Mucosa of rectum (tissue), 2 donors: Measurements from ENCODE around the gene MERTK.
"Not testable (repeated sequence)": the region's sequence is repeated elsewhere in the genome, so short reads cannot be mapped to it uniquely, and the experiment has no call there.

Experiments used
- H3K27ac ChIP-seq, 2 donors: one replicate each; pipeline ENCODE4 v1.7.0; 2013; ENCODE audit warnings: inconsistent platforms in 2 of 2, low read depth in 2 of 2, low read length in 2 of 2
- H3K27me3 ChIP-seq, 2 donors: one replicate each; pipeline ENCODE4 v1.7.0; 2013; ENCODE audit warnings: low read length in 2 of 2; ENCODE audit not compliant: control insufficient read depth in 2 of 2, insufficient read depth in 2 of 2
- H3K36me3 ChIP-seq, 2 donors: one replicate each; pipeline ENCODE4 v1.7.0; 2013; ENCODE audit warnings: low read length in 2 of 2; ENCODE audit not compliant: control insufficient read depth in 2 of 2, insufficient read depth in 2 of 2
- H3K4me1 ChIP-seq, 2 donors: one replicate each; pipeline ENCODE4 v1.7.0; 2013; ENCODE audit warnings: low read length in 2 of 2, mild to moderate bottlenecking in 1 of 2; ENCODE audit not compliant: control insufficient read depth in 2 of 2, insufficient read depth in 2 of 2
- H3K4me3 ChIP-seq, 2 donors: one replicate each; pipeline ENCODE4 v1.7.0; 2013; ENCODE audit warnings: low read length in 2 of 2
- H3K9ac ChIP-seq, 2 donors: one replicate each; pipeline ENCODE4 v1.7.0; 2013; ENCODE audit warnings: low read length in 2 of 2, low read depth in 1 of 2, mild to moderate bottlenecking in 1 of 2
- H3K9me3 ChIP-seq, 2 donors: one replicate each; pipeline ENCODE4 v1.7.0; 2013; ENCODE audit warnings: low read length in 2 of 2; ENCODE audit not compliant: control insufficient read depth in 2 of 2
- donor health status: healthy.
- donor health status: Normal muscosa, but diverticular disease.

Gene MERTK

GRCh38 chr2:111909997-111910396 is 11.6 kb downstream of the MERTK start:
- not testable (repeated sequence) for H3K4me1 ChIP-seq, H3K4me3 ChIP-seq, H3K27ac ChIP-seq, H3K9me3 ChIP-seq, H3K27me3 ChIP-seq, H3K36me3 ChIP-seq, H3K9ac ChIP-seq

- Histone ChIP-seq H3K36me3 (no peaks in the 10 kb centered on the region), H3K27me3 (no peaks in the 10 kb centered on the region), H3K4me3 (no peak overlapping the region), H3K9me3 (no peaks in the 10 kb centered on the region), H3K9ac (no peak overlapping the region), H3K27ac (peak overlapping the region in 1 of 2 donors; percentile 15), H3K4me1 (peaks cover 4 to 5% of the 10 kb centered on the region in 2 donors)
Observed at GRCh38 chr2:111910609-111911277, 12.3 kb downstream of the MERTK start.

- H3K27me3 ChIP-seq, H3K4me3 ChIP-seq, H3K4me1 ChIP-seq, H3K36me3 ChIP-seq, H3K27ac ChIP-seq, H3K9me3 ChIP-seq, H3K9ac ChIP-seq: not testable (repeated sequence)
Observed at GRCh38 chr2:111911295-111911977, 13.0 kb downstream of the MERTK start.

- H3K4me1 ChIP-seq, result peaks cover 4 to 5% of the 10 kb centered on the region in 2 donors
- H3K27me3 ChIP-seq, result no peaks in the 10 kb centered on the region
- H3K27ac ChIP-seq, result no peak overlapping the region
- no peak overlapping the region for H3K4me3 ChIP-seq
- H3K36me3 ChIP-seq, result no peaks in the 10 kb centered on the region
- no peak overlapping the region for H3K9ac ChIP-seq
- H3K9me3 ChIP-seq, result no peaks in the 10 kb centered on the region
Observed at GRCh38 chr2:111912547-111912946, 14.1 kb downstream of the MERTK start.

- H3K4me3 ChIP-seq, result no peak overlapping the region
- H3K9ac ChIP-seq, result no peak overlapping the region
- H3K9me3 ChIP-seq, result no peaks in the 10 kb centered on the region
Observed at GRCh38 chr2:111917106-111917505, 18.7 kb downstream of the MERTK start.

GRCh38 chr2:111918383-111918806 is 20.0 kb downstream of the MERTK start:
- Histone ChIP-seq H3K36me3 (no peaks in the 10 kb centered on the region), H3K27me3 (no peaks in the 10 kb centered on the region), H3K4me1 (peaks cover 7 to 18% of the 10 kb centered on the region in 2 donors), H3K9ac (no peak overlapping the region), H3K9me3 (no peaks in the 10 kb centered on the region), H3K27ac (no peak overlapping the region), H3K4me3 (no peak overlapping the region)

More at GRCh38 chr2:111917106-111917505, 18.7 kb downstream of the MERTK start:
- no peaks in the 10 kb centered on the region for H3K36me3 ChIP-seq
- no peaks in the 10 kb centered on the region for H3K27me3 ChIP-seq
- no peak overlapping the region for H3K27ac ChIP-seq
- H3K4me1 ChIP-seq, result peaks cover 7 to 18% of the 10 kb centered on the region in 2 donors

- Histone ChIP-seq H3K27me3 (no peaks in the 10 kb centered on the region), H3K27ac (peak overlapping the region in 1 of 2 donors; percentile 61), H3K4me1 (peaks cover 7 to 18% of the 10 kb centered on the region in 2 donors), H3K9me3 (no peaks in the 10 kb centered on the region), H3K4me3 (peak overlapping the region in 1 of 2 donors; percentile 16), H3K36me3 (no peaks in the 10 kb centered on the region), H3K9ac (no peak overlapping the region)
Observed at GRCh38 chr2:111919365-111919764, 21.0 kb downstream of the MERTK start.

GRCh38 chr2:111919794-111920608 is 21.6 kb downstream of the MERTK start:
- Histone ChIP-seq H3K36me3 (no peaks in the 10 kb centered on the region), H3K27ac (peak overlapping the region; percentile 61 to 69), H3K4me1 (peaks cover 7 to 18% of the 10 kb centered on the region in 2 donors), H3K27me3 (no peaks in the 10 kb centered on the region), H3K9me3 (no peaks in the 10 kb centered on the region), H3K9ac (peak overlapping the region in 1 of 2 donors; percentile 5), H3K4me3 (peak overlapping the region in 1 of 2 donors; percentile 22)

- Histone ChIP-seq H3K4me1 (peaks cover 7 to 18% of the 10 kb centered on the region in 2 donors), H3K4me3 (no peak overlapping the region), H3K9ac (no peak overlapping the region), H3K9me3 (no peaks in the 10 kb centered on the region), H3K27ac (no peak overlapping the region), H3K36me3 (no peaks in the 10 kb centered on the region), H3K27me3 (no peaks in the 10 kb centered on the region)
Observed at GRCh38 chr2:111923276-111923804, 24.9 kb downstream of the MERTK start.
